ENCODE measurements around the gene SMC5.

- TF ChIP-seq CTCF (conservative IDR thresholded peaks at IDR 0.05) (no peak), EZH2 (IDR thresholded peaks at IDR 0.05; ENCODE audit: low read depth) (no peak)
Measured at GRCh38 chr9:70290626-70291025, 31.8 kb downstream of the SMC5 start.
